Activated CD4-positive, alpha-beta T cell treated with anti-CD3 and anti-CD28 coated beads, Interleukin-2, amount 50 U/mL, for 4 hours (primary cell): Measurements from ENCODE around the gene AGR2.
"Not testable (repeated sequence)": the region's sequence is repeated elsewhere in the genome, so short reads cannot be mapped to it uniquely, and the experiment has no call there.

Experiments used
- DNase-seq, 2 experiments: peaks; one replicate each; pipeline ENCODE4 v3.0.0-alpha.2; 2020

Gene AGR2

DNA sequence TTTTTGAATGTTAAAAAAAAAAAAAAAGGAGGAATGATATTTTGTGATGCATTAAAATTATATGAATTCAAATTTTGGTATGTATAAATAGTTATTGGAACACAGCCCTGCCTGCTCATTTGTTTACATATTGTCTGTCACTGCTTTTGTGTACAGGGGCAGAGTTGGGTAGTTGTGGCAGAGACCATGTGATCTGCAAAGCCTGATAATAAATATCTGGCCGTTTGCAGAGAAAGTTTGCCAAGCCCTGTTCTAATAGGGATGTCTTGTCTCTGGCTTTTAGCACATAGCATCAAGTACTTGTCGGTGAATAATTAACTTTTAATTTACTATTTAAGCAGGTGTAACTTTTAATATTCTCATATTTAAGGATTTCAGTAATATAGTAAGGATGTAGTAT lies 31.5 kb downstream of the AGR2 start:
- no peak for DNase-seq

DNA sequence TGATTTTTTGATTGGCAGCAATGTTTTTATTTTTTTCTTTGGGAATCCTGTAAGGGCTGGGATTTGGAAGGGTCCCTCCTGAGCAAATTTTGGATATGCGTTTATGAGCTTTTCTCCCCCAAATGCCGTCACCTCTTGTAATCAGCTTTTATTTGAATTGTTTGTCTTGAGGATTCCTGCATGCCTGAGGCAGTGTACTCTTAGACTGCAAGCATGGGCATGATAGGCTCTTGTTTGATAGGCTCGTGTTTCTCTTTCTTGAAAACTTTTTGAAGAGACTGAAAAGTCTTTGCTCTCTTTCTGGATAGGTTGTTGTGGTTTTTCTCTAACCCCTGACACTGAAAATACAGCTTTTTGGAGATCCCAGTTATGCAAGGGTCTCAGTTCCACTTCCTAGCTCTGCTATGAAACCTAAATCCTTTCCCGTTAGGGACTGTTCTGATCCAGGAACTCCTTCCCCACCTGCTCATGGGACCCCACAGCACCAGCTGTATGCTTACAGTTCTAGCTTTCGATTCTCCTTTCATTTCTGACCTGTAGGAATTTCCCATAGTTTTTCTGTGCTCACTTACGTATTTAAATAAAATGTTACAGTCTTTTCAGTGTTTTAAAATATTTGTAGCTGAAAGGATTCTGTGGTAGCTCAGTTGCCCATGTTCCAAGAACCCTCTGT lies 34.0 kb downstream of the AGR2 start:
- DNase-seq: no peak

DNA sequence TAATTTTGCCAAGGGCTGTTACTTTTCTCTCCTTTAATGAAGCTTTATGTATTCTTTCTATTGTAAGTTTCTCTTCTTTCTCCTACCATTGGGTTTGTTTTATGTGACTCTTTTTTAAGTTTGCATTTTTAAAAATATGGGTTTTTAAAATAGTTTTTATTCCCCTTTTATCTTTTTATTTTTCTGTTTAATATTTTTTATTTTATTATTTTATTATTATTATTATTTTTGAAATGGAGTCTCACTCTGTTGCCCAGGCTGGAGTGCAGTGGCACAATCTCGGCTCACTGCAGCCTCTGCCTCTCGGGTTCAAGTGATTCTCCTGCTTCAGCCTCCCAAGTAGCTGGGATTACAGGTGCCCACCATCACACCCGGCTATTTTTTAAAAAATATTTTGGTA lies 34.8 kb downstream of the AGR2 start:
- not testable (repeated sequence) for DNase-seq

DNA sequence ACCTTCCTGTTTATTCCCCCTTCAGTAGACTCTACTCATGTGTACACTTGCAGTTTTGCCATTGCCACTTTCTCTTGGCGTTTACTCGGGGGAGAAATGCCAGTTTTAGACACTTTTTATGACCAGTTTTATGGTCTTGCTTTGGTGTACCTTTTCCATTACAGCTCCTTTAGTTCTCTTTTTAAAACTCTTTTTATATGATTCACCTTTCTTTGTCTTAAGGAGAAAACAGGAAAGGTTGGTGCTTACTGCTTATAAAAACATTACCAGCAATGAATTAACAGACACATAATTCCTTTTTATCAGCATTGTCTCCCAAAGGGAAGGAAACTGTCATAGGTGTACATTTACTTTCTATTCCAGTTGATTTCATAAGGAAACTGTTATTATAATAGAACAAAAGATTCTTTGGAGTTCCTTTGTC lies 39.4 kb downstream of the AGR2 start:
- no peak for DNase-seq

DNA sequence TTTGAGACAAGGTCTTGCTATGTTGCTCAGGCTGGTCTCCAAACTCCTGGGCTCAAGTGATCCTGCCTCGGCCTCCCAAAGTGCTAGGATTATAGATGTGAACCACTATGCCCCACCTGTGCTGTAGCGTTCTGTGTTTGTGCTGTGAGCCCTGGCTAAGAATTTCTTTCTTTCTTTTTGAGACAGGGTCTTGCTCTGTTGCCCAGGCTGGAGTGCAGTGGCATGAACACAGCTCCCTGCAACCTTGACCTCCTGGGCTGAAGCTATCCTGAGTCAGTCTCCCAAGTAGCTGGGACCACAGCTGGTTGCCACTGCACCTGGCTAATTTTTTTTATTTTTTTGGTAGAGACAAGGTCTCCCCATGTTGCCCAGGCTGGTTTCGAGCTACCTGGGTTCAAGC lies 39.9 kb downstream of the AGR2 start:
- no peak for DNase-seq

DNA sequence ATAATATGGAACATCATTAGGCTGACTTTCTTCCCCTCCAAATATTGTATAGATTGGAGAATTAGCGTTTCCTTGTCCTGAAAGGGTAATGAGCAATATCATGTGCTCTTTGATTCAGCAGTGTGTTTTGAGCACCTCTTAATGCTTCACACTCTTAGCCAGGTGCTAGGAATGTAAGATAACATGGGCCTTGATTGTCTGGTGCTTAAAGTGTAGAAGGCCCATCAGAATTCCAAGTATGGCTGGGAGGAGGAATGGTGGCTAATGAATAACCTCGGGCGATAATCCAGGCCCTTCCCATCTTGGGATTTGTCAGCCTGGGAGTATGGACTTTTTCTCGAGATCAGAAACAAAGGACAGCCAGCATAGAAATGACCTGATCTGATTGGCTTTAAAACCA lies 42.6 kb downstream of the AGR2 start:
- DNase-seq: no peak

DNA sequence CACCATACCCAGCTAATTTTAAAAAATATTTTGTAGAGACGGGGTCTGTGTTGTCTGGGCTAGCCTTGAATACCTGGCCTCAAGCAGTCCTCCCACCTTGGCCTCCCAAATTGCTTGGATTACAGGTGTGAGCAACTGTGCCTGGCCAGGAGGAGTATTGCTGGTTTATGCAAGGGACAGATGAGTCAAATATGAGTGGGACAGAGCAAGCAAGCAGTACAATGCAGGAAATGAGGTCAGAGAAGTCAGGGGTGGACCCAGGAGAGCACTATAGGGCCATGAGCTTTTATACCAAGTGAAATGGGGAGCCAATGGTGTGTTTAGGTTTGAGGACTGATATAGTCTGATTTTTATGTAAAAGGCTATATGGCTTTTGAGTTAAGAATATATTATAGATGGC lies 45.0 kb downstream of the AGR2 start:
- no peak for DNase-seq

DNA sequence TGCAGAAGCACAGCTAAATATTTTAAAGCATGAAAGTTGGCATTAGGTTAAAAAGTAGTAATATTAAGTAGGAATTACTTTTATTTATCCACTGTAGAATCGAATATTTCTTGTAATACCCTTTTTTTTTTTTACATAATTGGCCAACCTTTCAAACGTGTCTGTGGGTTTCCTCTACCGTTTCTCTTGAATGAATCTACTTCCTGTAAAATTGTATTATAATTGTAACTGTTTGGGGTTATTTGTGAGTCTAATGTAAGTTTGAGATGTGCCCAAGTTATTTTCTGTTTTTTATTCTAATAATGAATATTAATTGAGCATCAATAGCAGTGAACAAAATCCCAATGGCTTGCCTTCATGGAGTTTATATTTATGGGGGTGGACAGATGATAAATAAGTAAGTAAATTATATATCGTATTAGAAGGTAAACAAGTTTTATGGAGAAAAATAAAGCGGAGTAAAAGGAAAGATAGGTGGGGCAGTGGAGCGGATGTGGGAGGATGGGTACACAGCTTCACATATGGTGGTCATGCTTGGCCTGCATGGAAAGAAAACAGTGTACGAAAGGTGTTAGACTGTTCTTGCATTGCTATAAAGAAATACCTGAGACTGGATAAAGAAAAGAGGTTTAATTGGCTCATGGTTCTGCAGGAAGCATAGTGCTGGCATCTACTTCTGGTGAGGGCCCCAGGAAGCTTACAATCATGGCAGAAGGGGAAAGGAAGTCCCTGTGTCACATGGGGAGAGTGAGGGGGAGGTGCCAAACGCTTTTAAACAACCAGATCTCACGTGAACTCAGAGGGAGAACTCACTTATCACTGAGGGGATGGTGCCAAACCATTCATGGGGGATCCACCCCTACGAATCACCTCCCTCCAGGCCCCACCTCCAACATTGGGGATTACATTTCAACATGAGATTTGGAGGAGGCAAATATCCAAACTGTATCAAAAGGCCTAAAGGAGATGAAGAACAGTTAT lies 45.9 kb downstream of the AGR2 start:
- DNase-seq: no peak

DNA sequence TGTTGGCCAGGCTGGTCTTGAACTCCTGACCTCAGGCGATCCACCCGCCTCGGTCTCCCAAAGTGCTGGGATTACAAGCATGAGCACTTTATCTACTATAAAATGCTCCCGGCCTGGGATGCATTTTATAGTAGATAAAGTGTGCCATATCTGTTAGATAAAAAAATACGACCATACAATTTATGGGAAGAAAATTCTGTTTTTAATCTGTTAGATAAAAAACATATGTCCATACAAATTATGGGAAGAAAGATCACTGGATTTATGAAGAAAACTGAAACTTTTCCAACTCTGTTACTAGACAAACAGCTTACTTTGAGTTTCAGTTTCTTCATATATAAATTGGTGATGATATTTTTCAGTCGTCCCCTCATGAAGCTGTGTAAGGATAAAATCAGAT lies 46.8 kb downstream of the AGR2 start:
- no peak for DNase-seq

DNA sequence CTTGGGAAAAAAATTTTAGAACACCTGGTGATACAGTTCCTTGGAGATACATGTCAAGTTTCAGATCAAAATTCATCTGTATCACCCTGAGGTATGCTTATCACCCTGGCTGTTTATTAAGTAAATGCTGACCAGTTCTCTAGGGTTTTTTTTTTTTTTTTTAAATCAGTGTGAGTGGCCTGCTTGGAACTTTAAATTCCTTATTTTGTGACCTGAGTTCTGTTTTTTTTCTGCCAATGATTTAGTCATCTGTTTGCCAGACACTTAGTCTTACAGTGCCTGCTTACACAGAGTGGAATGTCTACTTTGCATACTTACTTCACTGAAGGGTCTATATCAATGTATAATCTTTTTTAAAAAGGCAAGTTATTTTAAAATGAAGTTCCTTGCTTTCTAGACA lies 49.4 kb downstream of the AGR2 start:
- DNase-seq: no peak

DNA sequence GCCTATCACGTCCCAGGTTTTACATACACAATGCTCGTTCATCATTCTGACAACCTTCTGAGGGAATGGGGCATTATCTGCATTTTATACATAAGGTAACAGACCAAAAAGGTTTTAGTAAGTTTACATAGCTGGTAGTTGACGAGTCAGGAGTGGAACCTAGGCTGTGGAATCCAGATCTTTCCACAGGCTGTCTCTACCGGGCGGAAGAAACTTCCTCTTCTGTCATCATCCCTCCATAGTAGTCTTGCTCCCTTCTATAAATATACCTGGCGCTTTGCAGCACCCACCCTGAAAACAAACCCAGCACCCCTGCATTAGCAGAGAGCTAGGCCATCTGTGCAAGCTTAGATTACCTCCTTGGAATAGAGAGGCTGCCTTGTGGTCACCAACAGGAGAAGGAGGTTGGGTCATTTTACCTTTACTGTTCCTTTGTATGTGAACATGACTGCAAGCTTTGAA lies 49.9 kb downstream of the AGR2 start:
- no peak for DNase-seq

DNA sequence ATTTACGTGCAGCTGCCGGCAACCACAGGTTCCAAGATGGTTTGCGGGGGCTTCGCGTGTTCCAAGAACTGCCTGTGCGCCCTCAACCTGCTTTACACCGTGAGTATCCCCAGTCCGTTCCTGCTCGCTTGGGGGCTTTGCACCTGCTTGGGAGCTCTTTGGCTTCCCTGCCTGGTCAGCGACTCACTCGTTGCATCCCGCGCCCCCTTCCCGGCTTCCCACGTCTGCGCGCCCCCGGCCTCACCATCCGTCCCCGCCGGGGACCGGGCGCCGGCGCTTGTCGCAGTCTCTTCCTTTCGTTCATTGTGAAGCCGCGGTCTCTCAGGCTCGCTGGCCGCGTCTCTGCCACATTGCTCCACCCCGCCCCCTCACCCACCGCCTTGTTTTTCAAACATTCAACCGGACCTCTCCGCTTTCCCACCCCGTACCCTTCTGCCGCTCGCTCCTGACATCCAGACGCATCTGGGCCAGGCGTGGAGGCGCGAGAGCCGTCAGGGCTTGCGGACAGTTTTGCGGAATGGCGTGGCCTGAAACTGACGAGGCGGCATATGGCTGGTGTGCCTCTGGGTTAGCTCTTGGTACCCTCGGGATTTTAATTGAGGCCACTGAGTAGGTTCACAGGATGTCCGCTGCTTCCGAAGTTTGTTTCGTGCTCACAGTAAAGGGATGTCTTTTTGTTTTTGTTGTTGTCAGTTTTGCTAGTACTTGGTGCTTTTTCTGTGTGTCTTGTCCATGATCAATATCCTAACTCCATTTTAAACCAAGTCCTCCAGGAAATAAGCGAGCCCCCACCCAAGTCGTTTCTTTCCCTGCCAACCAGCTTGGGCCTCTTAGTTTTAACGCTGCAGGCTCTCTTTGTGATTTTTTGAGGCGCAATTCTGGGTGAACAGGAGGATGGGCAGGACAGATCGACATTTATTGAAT lies 50.6 kb downstream of the AGR2 start:
- DNase-seq: no peak

DNA sequence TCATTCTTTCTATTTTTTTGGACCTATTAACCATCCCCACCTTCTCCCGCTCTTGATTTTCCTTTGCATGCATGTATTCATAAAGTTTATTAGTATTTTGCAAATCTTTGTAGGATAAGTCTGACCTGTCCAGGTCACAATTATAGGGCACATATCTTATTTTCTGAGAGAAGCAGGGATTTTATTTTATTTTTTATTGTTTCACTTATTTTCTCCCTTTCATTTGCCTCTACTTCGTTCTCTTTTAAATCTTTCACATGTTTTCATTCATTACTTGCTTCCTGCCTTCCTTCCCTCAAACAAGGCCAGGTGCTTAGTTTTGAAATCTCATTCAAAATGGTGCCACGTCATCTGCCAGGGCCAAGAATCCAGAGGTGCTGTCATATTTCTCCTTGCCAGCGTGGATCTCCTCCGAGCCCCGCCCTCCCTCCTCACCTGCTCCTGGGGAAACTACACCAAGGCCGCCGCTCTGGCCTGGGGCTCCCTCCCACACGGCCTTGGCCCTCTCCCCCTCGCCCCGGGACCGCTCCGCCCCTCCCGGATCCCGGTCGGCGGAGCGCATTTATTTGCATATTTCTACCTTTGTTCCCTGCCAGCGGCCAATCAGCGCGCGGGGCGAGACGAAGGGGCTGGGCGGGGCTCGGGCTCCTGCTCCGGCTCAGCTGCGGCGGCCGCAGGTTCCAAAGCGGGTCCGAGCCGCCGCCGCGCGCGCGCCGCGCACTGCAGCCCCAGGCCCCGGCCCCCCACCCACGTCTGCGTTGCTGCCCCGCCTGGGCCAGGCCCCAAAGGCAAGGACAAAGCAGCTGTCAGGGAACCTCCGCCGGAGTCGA lies 51.5 kb downstream of the AGR2 start, which contains the start of gene TSPAN13:
Gene TSPAN13, plus strand, starts transcription at position 654 of the 830 bp plus-strand sequence. CDS start 213 bp downstream, outside the sequence.
- DNase-seq: peak; percentile 23

DNA sequence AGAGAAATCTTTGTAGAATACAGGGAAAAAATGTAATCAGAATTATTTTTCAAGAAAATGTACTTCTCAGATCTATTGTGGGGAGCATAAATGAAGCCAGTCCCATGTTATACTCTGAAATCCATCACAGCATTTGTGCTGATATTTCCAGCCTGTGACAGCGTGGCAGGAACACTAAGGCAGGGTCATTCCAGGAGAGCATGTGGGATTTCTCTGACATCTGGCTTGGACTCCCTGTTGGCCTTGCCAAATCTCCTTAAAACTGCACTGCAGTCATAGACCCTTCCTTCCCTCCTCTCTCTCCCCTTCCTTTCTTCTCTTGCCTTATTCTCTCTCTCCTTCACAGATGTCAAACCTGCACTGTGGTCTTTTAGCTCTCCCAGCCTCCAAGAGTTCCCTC lies 57.7 kb downstream of the AGR2 start:
- no peak for DNase-seq

DNA sequence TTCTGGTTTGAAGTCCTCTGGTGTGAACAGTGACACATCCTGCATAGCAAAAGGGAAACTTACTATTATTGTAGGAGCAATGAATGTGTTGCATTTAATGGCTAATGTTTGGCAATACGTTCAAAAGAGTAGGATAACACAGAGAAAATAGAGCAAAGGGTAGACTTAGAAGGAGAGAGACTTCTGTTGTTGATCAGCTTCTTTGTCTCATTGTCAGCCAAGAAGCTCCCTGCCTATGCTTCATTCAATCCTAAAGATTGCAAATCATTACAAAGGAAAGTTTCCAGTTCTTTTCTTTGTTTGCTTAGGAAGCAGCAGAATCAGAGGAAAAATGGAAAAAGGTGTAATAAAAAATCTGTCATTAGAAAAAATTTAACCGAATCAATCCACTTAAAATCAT lies 59.2 kb downstream of the AGR2 start:
- DNase-seq: no peak

DNA sequence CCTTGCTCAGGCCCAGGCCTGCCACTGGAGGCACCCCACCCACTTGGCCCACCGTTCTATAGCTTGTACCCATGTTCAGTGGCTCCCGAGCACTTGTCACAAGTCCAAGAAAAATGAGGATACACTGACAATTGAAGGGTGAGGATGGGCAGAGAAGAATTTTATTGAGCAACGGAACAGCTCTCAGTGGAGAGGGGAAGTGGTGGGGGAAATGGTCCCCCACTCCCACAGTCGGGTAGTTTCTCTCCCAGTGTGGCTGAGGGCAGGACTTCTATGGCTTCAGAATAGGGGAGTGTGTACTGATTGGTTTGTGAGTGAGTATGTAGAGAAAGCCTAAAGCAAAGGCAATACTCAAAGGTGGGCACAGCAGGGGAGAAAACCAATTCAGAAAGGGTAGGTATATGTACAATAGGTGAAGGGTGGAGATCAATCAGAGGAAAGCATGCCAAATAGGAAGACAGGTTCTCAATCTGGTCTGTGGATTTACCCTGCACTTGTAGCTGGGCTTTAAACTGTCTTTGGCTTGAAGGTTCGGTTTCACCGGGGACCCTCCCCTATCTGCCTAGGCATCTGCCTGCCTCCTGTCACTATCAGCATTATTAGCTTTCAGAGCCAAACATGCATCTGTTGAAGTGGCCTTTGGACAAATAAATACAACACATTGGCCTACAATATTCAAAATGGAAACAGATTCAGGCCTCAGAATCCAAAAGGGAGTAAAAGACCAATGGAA lies 60.1 kb downstream of the AGR2 start:
- DNase-seq: no peak

DNA sequence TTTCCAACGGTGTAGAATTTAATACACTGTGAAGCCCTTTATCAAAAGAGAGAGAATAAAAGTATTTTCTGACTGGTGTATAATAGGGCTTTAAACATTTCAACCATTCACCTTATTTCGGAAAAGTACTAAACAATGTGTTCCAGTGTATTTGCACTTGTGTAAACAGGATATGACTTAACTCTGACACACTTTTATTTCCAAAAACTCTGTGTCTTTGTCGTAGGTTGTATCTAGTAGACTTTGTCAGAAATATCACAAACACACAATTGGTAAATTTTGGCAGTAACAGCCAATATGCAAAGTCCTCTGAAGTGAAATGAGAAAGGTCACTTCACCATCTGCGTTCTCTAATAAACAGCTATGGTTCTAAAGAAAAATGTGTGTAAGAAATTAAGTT lies 61.6 kb downstream of the AGR2 start:
- no peak for DNase-seq

DNA sequence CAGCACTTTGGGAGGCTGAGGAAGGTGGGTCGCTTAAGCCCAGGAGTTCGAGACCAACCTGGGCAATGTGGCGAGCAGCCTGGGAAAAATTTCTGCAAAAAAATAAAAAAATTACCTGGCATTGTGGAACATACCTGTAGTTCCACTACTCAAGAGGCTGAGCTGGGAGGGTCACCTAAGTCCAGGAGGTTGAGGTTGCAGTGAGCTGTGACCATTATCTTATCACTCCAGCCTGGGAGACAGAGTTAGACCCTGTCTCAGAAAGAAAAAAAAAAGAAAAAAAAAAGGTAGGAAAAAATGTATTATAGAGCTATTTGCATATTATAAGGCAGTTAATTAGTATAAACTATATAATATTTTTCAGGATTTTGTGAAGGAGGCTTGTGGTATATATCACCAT lies 62.3 kb downstream of the AGR2 start:
- DNase-seq: no peak
